B cell (primary cell): ENCODE measurements around the gene PANK4. TPM values are rescaled to one million over a fixed set of nuclear protein-coding genes. Genes with fewer than 3 reads are reported as not detected.

Source experiments
- ATAC-seq: fragments of 200-7000 bp; cut with Tn5 transposase; one replicate; pipeline ENCODE4 v1.10.0; 2021; ENCODE audit warnings: low read depth, mild to moderate bottlenecking, moderate number of reproducible peaks, moderate library complexity
- CTCF ChIA-PET: fragments of 350-600 bp; sonication (Branson Sonifier 250); formaldehyde crosslinking; loops from one replicate; lab custom pipeline; 2021; ENCODE audit warnings: antibody characterized with exemption, inconsistent platforms; lab: Charles Lee
- POLR2A ChIA-PET: fragments of 350-600 bp; sonication (Branson Sonifier 250); formaldehyde crosslinking; loops from one replicate; lab custom pipeline; 2021; ENCODE audit warnings: antibody characterized with exemption; lab: Charles Lee
- DNase-seq: peaks from one replicate; pipeline ENCODE4 v3.0.0; 2013
- H2AFZ ChIP-seq: 2 replicates; pipeline ENCODE4 v1.6.1; 2012; ENCODE audit warnings: mild to moderate bottlenecking, low read depth, low read length; ENCODE audit not compliant: insufficient read depth, poor library complexity, severe bottlenecking
- H3K27ac ChIP-seq, 2 donors: 1 replicate in 1 of 2; 2 replicates in 1 of 2; pipeline ENCODE4 v1.5.1; 2012 to 2013; ENCODE audit warnings: low read length in 2 of 2, mild to moderate bottlenecking in 2 of 2, moderate library complexity in 1 of 2
- H3K27me3 ChIP-seq, 4 experiments: fragments of 200-600 bp in 1 of 4; sonication (generic) in 1 of 4; replicated peaks in 1 of 4; 1 replicate in 2 of 4; 2 replicates in 2 of 4; pipeline versions ENCODE4 v1.6.1 to v1.7.0; 2013 to 2016; ENCODE audit warnings: low read length in 3 of 4, mild to moderate bottlenecking in 2 of 4, mixed read lengths in 1 of 4, moderate library complexity in 1 of 4; ENCODE audit not compliant: insufficient read depth in 4 of 4, control insufficient read depth in 3 of 4; ENCODE audit errors: control extremely low read depth in 1 of 4
- H3K36me3 ChIP-seq, 2 experiments: replicated peaks in 1 of 2; 1 replicate in 1 of 2; 2 replicates in 1 of 2; pipeline versions ENCODE4 v1.6.1 to v1.7.1; 2013; ENCODE audit warnings: low read length in 1 of 2; ENCODE audit not compliant: insufficient read depth in 2 of 2, control insufficient read depth in 1 of 2; ENCODE audit errors: control extremely low read depth in 1 of 2, extremely low read depth in 1 of 2
- H3K4me1 ChIP-seq, 2 donors: fragments of 200-600 bp in 1 of 2; sonication (generic) in 1 of 2; 1 replicate in 1 of 2; 2 replicates in 1 of 2; pipeline versions ENCODE4 v1.5.1 to v1.6.1; 2013 to 2017; ENCODE audit warnings: low read length in 2 of 2; ENCODE audit not compliant: control insufficient read depth in 2 of 2, insufficient read depth in 2 of 2
- H3K4me2 ChIP-seq: replicated peaks from 2 replicates; pipeline ENCODE3; 2012; ENCODE audit warnings: mild to moderate bottlenecking, low read depth, low read length; ENCODE audit not compliant: poor library complexity, severe bottlenecking
- H3K4me3 ChIP-seq, 5 experiments: fragments of 200-600 bp in 1 of 5; sonication (generic) in 1 of 5; 1 replicate in 3 of 5; 2 replicates in 2 of 5; pipeline versions ENCODE4 v1.5.1 to v1.7.0; 2011 to 2016; ENCODE audit warnings: low read length in 4 of 5, mild to moderate bottlenecking in 4 of 5, low read depth in 2 of 5, control low read depth in 1 of 5, moderate library complexity in 1 of 5; ENCODE audit not compliant: insufficient read depth in 1 of 5; ENCODE audit errors: control extremely low read depth in 1 of 5, extremely low read depth in 1 of 5
- H3K79me2 ChIP-seq: fragments of 200-600 bp; sonication (generic); one replicate; pipeline ENCODE4 v1.6.0; 2016; ENCODE audit warnings: low read length; ENCODE audit not compliant: control insufficient read depth, insufficient read depth
- H3K9ac ChIP-seq: fragments of 200-600 bp; sonication (generic); 2 replicates; pipeline ENCODE4 v1.6.1; 2017; ENCODE audit warnings: mild to moderate bottlenecking, low read length, moderate library complexity
- H3K9me3 ChIP-seq, 3 donors: one replicate each; pipeline versions ENCODE4 v1.6.1 to v1.7.1; 2013; ENCODE audit warnings: low read length in 2 of 3; ENCODE audit not compliant: control insufficient read depth in 2 of 3, insufficient read depth in 1 of 3; ENCODE audit errors: control extremely low read depth in 1 of 3
- H4K20me1 ChIP-seq: 2 replicates; pipeline ENCODE4 v1.6.0; 2012; ENCODE audit warnings: mild to moderate bottlenecking, low read length; ENCODE audit not compliant: insufficient read depth, control insufficient read depth, poor library complexity, severe bottlenecking
- H3K27ac Mint-ChIP-seq: one replicate; pipeline ENCODE4 v1.8.0; 2021; ENCODE audit warnings: mixed read lengths
- H3K27me3 Mint-ChIP-seq: one replicate; pipeline ENCODE4 v1.8.0; 2021; ENCODE audit warnings: mixed read lengths
- H3K4me1 Mint-ChIP-seq: one replicate; pipeline ENCODE4 v1.8.0; 2021; ENCODE audit warnings: mixed read lengths
- H3K4me3 Mint-ChIP-seq: one replicate; pipeline ENCODE4 v1.8.0; 2021; ENCODE audit warnings: mixed read lengths
- H3K9me3 Mint-ChIP-seq: one replicate; pipeline ENCODE4 v1.8.0; 2022; ENCODE audit warnings: mixed read lengths; ENCODE audit not compliant: insufficient read depth
- EZH2 ChIP-seq: IDR thresholded peaks from 2 replicates; pipeline ENCODE4 v1.6.1; 2012; ENCODE audit warnings: borderline replicate concordance, low read depth, mild to moderate bottlenecking, moderate library complexity, low read length; ENCODE audit not compliant: insufficient read depth, poor library complexity, severe bottlenecking
- WGBS: methylation state at CpG from one replicate; pipeline ENCODE4 v1.1.5; 2013; ENCODE audit warnings: missing lambda C conversion rate; ENCODE audit not compliant: insufficient coverage; 5-methylcytosine and 5-hydroxymethylcytosine counted together
- intact Hi-C: fragments of 100-400 bp; cut with micrococcal nuclease; formaldehyde crosslinking; loops from one replicate; pipeline ENCODE4 v1.10.0; 2022
- polyA plus RNA-seq: library from polyadenylated mRNA; depleted of rRNA; stranded (reverse); fragments of >200 nt; gene quantifications from 2 replicates; pipeline ENCODE4 v1.2.3, GENCODE V29; 2012
- total RNA-seq, 2 donors: library from RNA; stranded (reverse); fragments of 120-200 nt in 1 of 2; gene quantifications; 1 replicate in 1 of 2; 2 replicates in 1 of 2; pipeline versions ENCODE4 v1.2.3 to v1.2.4, GENCODE V29; 2013 to 2022
- TF ChIP-seq, protein P1 (sequence below): fragments of 200-600 bp; IDR thresholded peaks from one replicate; pipeline ENCODE4 v1.8.0; 2022; ENCODE audit warnings: antibody characterized with exemption, mild to moderate bottlenecking

PANK4 gene
- total and polyA plus RNA-seq, 2 donors (not counting 1 experiment from before 2014, with no cell fraction given): 38.0 to 80.5 TPM

DNA sequence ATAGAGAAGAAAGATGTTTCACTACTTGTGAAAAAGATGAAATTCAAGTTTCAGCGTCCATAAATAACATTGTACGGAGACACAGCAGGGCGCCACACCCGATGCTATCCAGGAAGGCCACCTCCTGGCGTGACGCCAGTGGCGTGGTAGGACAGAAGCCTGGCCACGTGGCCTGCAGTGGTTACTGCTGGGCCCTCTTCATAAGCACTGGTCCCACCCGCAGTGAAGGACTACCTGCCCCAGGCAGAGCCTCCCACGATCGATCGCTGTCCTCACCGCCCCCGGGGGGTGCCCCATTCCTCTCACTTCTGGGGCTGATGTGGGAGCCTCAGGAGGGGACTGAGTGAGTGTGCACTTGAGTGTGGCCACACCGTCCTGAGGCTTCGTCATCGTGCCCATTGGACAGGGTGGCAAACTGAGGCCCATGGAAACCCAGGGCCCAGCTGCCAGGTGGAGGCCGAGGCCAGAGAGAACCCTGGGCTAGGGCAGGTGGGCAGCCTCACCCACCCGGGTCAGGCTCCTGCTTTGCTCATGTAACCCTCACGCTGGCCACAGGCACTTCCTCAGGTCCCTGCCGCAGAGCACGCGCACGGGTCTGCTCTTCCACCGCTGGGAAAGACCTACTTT is 15.3 kb upstream of the PANK4 start:
- DNase-seq (peak; percentile 27), ATAC-seq (no peak)
- Histone ChIP-seq H3K27me3 (peaks cover 0 to 29% (median 4%) of the 10 kb centered on the region in 4 experiments), H3K4me3 (no peak overlapping the region), H3K9ac (no peak overlapping the region), H2AFZ (no peak overlapping the region), H3K4me2 (no peak overlapping the region), H3K9me3 (peaks cover 0 to 5% (median 0%) of the 10 kb centered on the region in 3 donors), H3K36me3 (no peaks in the 10 kb centered on the region), H3K79me2 (no peaks in the 10 kb centered on the region), H3K4me1 (peaks cover 4 to 11% of the 10 kb centered on the region in 2 donors), H4K20me1 (peaks cover 5% of the 10 kb centered on the region), H3K27ac (no peak overlapping the region)
- WGBS: 83% methylated on average over 25 of the region's 25 CpGs
- Mint-ChIP-seq H3K9me3 (no peaks in the 10 kb centered on the region), H3K4me3 (no peak overlapping the region), H3K27ac (peak overlapping the region; percentile 26), H3K4me1 (peaks cover 2% of the 10 kb centered on the region), H3K27me3 (peaks cover 6% of the 10 kb centered on the region)
- intact Hi-C loops: no loop called here
- TF ChIP-seq EZH2: no peak
- TF ChIP-seq, protein P1, sequence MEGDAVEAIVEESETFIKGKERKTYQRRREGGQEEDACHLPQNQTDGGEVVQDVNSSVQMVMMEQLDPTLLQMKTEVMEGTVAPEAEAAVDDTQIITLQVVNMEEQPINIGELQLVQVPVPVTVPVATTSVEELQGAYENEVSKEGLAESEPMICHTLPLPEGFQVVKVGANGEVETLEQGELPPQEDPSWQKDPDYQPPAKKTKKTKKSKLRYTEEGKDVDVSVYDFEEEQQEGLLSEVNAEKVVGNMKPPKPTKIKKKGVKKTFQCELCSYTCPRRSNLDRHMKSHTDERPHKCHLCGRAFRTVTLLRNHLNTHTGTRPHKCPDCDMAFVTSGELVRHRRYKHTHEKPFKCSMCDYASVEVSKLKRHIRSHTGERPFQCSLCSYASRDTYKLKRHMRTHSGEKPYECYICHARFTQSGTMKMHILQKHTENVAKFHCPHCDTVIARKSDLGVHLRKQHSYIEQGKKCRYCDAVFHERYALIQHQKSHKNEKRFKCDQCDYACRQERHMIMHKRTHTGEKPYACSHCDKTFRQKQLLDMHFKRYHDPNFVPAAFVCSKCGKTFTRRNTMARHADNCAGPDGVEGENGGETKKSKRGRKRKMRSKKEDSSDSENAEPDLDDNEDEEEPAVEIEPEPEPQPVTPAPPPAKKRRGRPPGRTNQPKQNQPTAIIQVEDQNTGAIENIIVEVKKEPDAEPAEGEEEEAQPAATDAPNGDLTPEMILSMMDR: no peak
- ChIA-PET POLR2A (no interaction called here), CTCF (no interaction called here)

DNA sequence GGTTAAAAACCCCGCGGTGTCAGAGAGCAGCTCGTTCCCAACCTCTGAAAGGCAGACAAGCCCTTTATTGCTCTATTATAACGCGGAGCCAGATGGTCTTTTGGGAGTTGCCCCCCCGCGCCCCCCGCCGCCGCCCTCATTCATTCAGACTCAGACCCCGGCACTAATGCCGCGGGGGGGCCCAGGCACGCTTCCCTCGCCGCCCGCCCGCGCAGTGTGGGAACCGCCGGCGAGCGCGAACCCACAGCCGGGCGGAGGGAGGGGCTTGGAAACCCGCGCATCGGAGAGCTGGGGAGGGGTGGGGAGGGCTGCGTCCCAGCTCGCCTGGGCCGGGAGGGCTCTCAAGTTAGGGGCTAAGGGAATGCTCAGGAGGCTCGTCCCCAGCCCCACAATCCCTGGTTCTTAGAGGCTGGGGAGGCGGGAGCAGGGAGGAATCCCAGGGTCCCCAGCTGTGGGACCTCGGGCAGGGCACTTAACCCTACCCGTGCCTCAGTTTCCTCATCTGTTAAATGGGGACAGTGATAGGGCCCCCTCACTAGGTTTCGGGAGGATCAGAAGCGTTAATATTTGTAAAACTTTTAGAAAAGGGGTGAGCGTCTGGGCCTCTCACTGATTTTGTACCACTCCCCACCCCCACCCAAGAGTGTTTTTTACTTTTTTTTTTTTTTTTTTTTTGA is 14.6 kb upstream of the PANK4 start:
- Histone ChIP-seq H3K27me3 (peaks cover 0 to 30% (median 4%) of the 10 kb centered on the region in 4 experiments), H3K4me1 (peaks cover 4 to 11% of the 10 kb centered on the region in 2 donors), H3K4me3 (no peak overlapping the region), H3K27ac (no peak overlapping the region), H2AFZ (no peak overlapping the region), H3K79me2 (no peaks in the 10 kb centered on the region), H3K36me3 (no peaks in the 10 kb centered on the region), H3K4me2 (peak overlapping the region; percentile 19), H3K9me3 (peaks cover 0 to 5% (median 0%) of the 10 kb centered on the region in 3 donors), H4K20me1 (no peaks in the 10 kb centered on the region), H3K9ac (no peak overlapping the region)
- CTCF ChIA-PET: no interaction called here
- WGBS: 7% methylated on average over 30 of the region's 39 CpGs
- POLR2A ChIA-PET: interaction anchor here (0.6 to 1.0 kb wide), 2 partner anchors 15 to 58 kb away, joined by 3 to 4 read pairs; partner anchors contain the start of gene PANK4
- no peak overlapping the region for H3K27ac Mint-ChIP-seq
- H3K4me1 Mint-ChIP-seq: peaks cover 2% of the 10 kb centered on the region
- H3K9me3 Mint-ChIP-seq: no peaks in the 10 kb centered on the region
- intact Hi-C loops: no loop called here
- TF ChIP-seq, protein P1: no peak
- no peak for TF ChIP-seq EZH2
- H3K4me3 Mint-ChIP-seq: no peak overlapping the region
- DNase-seq (peak; percentile 23), ATAC-seq (no peak)
- H3K27me3 Mint-ChIP-seq: peaks cover 10% of the 10 kb centered on the region
